ENCODE measurements around the gene GHR. TPM values are rescaled to one million over a fixed set of nuclear protein-coding genes. Genes with fewer than 3 reads are reported as not detected.

The GHR gene
- total RNA-seq, 1 donor from 2014 or later = 0.61 TPM

GRCh38 chr5:42515504-42515903 is 92.3 kb downstream of the GHR start:
- TF ChIP-seq CTCF (conservative IDR thresholded peaks at IDR 0.05) = no peak
- no peaks in the 10 kb centered on the region for H3K4me1 Mint-ChIP-seq
- H3K27me3 Mint-ChIP-seq (ENCODE audit: low read depth) = no peaks in the 10 kb centered on the region
- no peak for DNase-seq (ENCODE audit: low read depth, low spot score)
- H3K27ac Mint-ChIP-seq (ENCODE audit: unreplicated experiment) = no peak overlapping the region
- no peak overlapping the region for H3K4me3 Mint-ChIP-seq
- H3K36me3 Mint-ChIP-seq (ENCODE audit: low read depth) = no peaks in the 10 kb centered on the region
- no peaks in the 10 kb centered on the region for H3K9me3 Mint-ChIP-seq

GRCh38 chr5:42516282-42517042 is 93.2 kb downstream of the GHR start:
- H3K27ac Mint-ChIP-seq (ENCODE audit: unreplicated experiment) = no peak overlapping the region
- H3K27me3 Mint-ChIP-seq (ENCODE audit: low read depth) = no peaks in the 10 kb centered on the region
- H3K4me1 Mint-ChIP-seq = no peaks in the 10 kb centered on the region
- DNase-seq (ENCODE audit: low read depth, low spot score) = no peak
- no peaks in the 10 kb centered on the region for H3K9me3 Mint-ChIP-seq
- no peaks in the 10 kb centered on the region for H3K36me3 Mint-ChIP-seq (ENCODE audit: low read depth)
- TF ChIP-seq CTCF (conservative IDR thresholded peaks at IDR 0.05) = no peak
- H3K4me3 Mint-ChIP-seq = no peak overlapping the region

GRCh38 chr5:42517164-42517563 is 93.9 kb downstream of the GHR start:
- TF ChIP-seq CTCF (conservative IDR thresholded peaks at IDR 0.05) = no peak
- DNase-seq (ENCODE audit: low read depth, low spot score) = no peak
- Mint-ChIP-seq H3K36me3 (ENCODE audit: low read depth) (no peaks in the 10 kb centered on the region), H3K4me3 (no peak overlapping the region), H3K27me3 (ENCODE audit: low read depth) (no peaks in the 10 kb centered on the region), H3K4me1 (no peaks in the 10 kb centered on the region), H3K9me3 (no peaks in the 10 kb centered on the region), H3K27ac (ENCODE audit: unreplicated experiment) (no peak overlapping the region)

GRCh38 chr5:42518595-42519221 is 95.5 kb downstream of the GHR start:
- DNase-seq (ENCODE audit: low read depth, low spot score) = no peak
- H3K9me3 Mint-ChIP-seq = no peaks in the 10 kb centered on the region
- H3K4me1 Mint-ChIP-seq = no peaks in the 10 kb centered on the region
- H3K4me3 Mint-ChIP-seq = no peak overlapping the region
- H3K27me3 Mint-ChIP-seq (ENCODE audit: low read depth) = no peaks in the 10 kb centered on the region
- TF ChIP-seq CTCF (conservative IDR thresholded peaks at IDR 0.05) = no peak
- H3K27ac Mint-ChIP-seq (ENCODE audit: unreplicated experiment) = no peak overlapping the region
- no peaks in the 10 kb centered on the region for H3K36me3 Mint-ChIP-seq (ENCODE audit: low read depth)

GRCh38 chr5:42520203-42520602 is 97.0 kb downstream of the GHR start:
- Mint-ChIP-seq H3K36me3 (ENCODE audit: low read depth) (no peaks in the 10 kb centered on the region), H3K27ac (ENCODE audit: unreplicated experiment) (no peak overlapping the region), H3K4me3 (no peak overlapping the region), H3K9me3 (peaks cover 2% of the 10 kb centered on the region), H3K4me1 (no peaks in the 10 kb centered on the region), H3K27me3 (ENCODE audit: low read depth) (no peaks in the 10 kb centered on the region)
- TF ChIP-seq CTCF (conservative IDR thresholded peaks at IDR 0.05) = no peak
- DNase-seq (ENCODE audit: low read depth, low spot score) = no peak

Data from neural crest cell (in vitro differentiated cells).